ENCODE data around the gene ARHGAP4.

Gene ARHGAP4

GRCh38 chrX:153864101-153864500 is 62.0 kb downstream of the ARHGAP4 start:
- no peak for DNase-seq

- no peak for DNase-seq
Measured at GRCh38 chrX:153863251-153863991, 62.6 kb downstream of the ARHGAP4 start.

- DNase-seq, result no peak
Measured at GRCh38 chrX:153862369-153863250, 63.5 kb downstream of the ARHGAP4 start.

- no peak for DNase-seq
Measured at GRCh38 chrX:153861733-153862310, 64.2 kb downstream of the ARHGAP4 start.

- DNase-seq, result no peak
Measured at GRCh38 chrX:153861151-153861550, 64.9 kb downstream of the ARHGAP4 start.
